Testis (tissue), 3 donors: ENCODE measurements around the gene HPGDS. TPM values are rescaled to one million over a fixed set of nuclear protein-coding genes. Genes with fewer than 3 reads are reported as not detected.

Source experiments
- DNase-seq: peaks from one replicate; pipeline ENCODE4 v3.0.0-alpha.2; 2019
- H3K27ac ChIP-seq, 2 donors: fragments of 200-600 bp; sonication (generic); one replicate each; pipeline ENCODE4 v1.5.1; 2019
- H3K27me3 ChIP-seq: fragments of 200-600 bp; sonication (generic); one replicate; pipeline ENCODE4 v1.5.1; 2019
- H3K36me3 ChIP-seq: fragments of 200-600 bp; sonication (generic); one replicate; pipeline ENCODE4 v1.5.1; 2017; ENCODE audit warnings: low read depth; ENCODE audit errors: missing control alignments
- H3K4me1 ChIP-seq: fragments of 200-600 bp; sonication (generic); one replicate; pipeline ENCODE4 v1.5.1; 2019
- H3K4me3 ChIP-seq, 2 donors: fragments of 200-600 bp; sonication (generic); one replicate each; pipeline ENCODE4 v1.5.1; 2017 to 2019
- H3K9me3 ChIP-seq: fragments of 200-600 bp; sonication (generic); one replicate; pipeline ENCODE4 v1.5.1; 2017
- CTCF ChIP-seq, 3 experiments: fragments of 450-650 bp in 2 of 3; fragments of 200-600 bp in 1 of 3; sonication (generic) in 1 of 3; IDR thresholded peaks; one replicate each; pipeline ENCODE4 v1.5.1; 2016 to 2019; ENCODE audit warnings: antibody characterized with exemption in 3 of 3, mild to moderate bottlenecking in 2 of 3, moderate library complexity in 1 of 3
- POLR2A ChIP-seq: fragments of 450-650 bp; IDR thresholded peaks from one replicate; pipeline ENCODE4 v1.6.1; 2017; ENCODE audit warnings: antibody characterized with exemption, mild to moderate bottlenecking, moderate library complexity
- WGBS, 2 donors: methylation state at CpG; one replicate each; pipeline ENCODE4 v1.1.5; 2018; 5-methylcytosine and 5-hydroxymethylcytosine counted together
- intact Hi-C: fragments of 100-400 bp; cut with DNase I; formaldehyde crosslinking; loops from one replicate; pipeline ENCODE4 v1.15.1; 2023; ENCODE audit warnings: low total_unique reads
- polyA plus RNA-seq: library from polyadenylated mRNA; stranded (reverse); fragments of 350-450 nt; fragmentation: Illumina TruSeq; extraction: RNeasy Lipid Tissue Mini Kit (QIAGEN cat#74804); gene quantifications from one replicate; pipeline ENCODE4 v1.2.3, GENCODE V29; 2014; ENCODE audit warnings: low read depth, low replicate concordance; ENCODE audit not compliant: insufficient read depth
- total RNA-seq, 2 donors: library from RNA; depleted of rRNA; stranded (reverse); fragments of >200 nt; gene quantifications; one replicate each; pipeline ENCODE4 v1.2.3, GENCODE V29; 2016

HPGDS gene
- total and polyA plus RNA-seq, 3 donors from 2014 or later = 0.39 to 1.7 (median 0.68) TPM

- Histone ChIP-seq H3K27me3 (no peaks in the 10 kb centered on the region), H3K9me3 (no peaks in the 10 kb centered on the region), H3K36me3 (no peaks in the 10 kb centered on the region), H3K27ac (no peak overlapping the region), H3K4me3 (no peak overlapping the region), H3K4me1 (no peaks in the 10 kb centered on the region)
- DNase-seq = no peak
- TF ChIP-seq POLR2A (no peak), CTCF (IDR thresholded peaks at IDR 0.05) (no peak)
- intact Hi-C loops = no loop called here
- WGBS, 2 donors = 89 to 90% methylated on average over 1 of the region's 1 CpG
Observed at GRCh38 chr4:94368459-94368858, 25.8 kb upstream of the HPGDS start.

GRCh38 chr4:94365304-94365703 lies 22.7 kb upstream of the HPGDS start:
- TF ChIP-seq CTCF (IDR thresholded peaks at IDR 0.05) (no peak), POLR2A (no peak)
- DNase-seq = no peak
- intact Hi-C loops = no loop called here
- Histone ChIP-seq H3K4me1 (no peaks in the 10 kb centered on the region), H3K4me3 (no peak overlapping the region), H3K27ac (no peak overlapping the region), H3K9me3 (no peaks in the 10 kb centered on the region), H3K27me3 (no peaks in the 10 kb centered on the region), H3K36me3 (no peaks in the 10 kb centered on the region)
- WGBS, 2 donors = 90 to 91% methylated on average over 1 of the region's 1 CpG

- no peak overlapping the region for H3K27ac ChIP-seq
- no peak overlapping the region for H3K4me3 ChIP-seq
- H3K9me3 ChIP-seq = no peaks in the 10 kb centered on the region
- no peak for DNase-seq
- H3K27me3 ChIP-seq = no peaks in the 10 kb centered on the region
- intact Hi-C loops = no loop called here
- no peak for TF ChIP-seq POLR2A
- no peak for TF ChIP-seq CTCF (IDR thresholded peaks at IDR 0.05)
- 72 to 77% methylated on average over 4 of the region's 4 CpGs for WGBS, 2 donors
- no peaks in the 10 kb centered on the region for H3K36me3 ChIP-seq
- no peaks in the 10 kb centered on the region for H3K4me1 ChIP-seq
Observed at GRCh38 chr4:94364527-94364926, 21.9 kb upstream of the HPGDS start.

- no peak overlapping the region for H3K4me3 ChIP-seq
- no peaks in the 10 kb centered on the region for H3K4me1 ChIP-seq
- DNase-seq = no peak
- WGBS, 2 donors = 77 to 86% methylated on average over 4 of the region's 4 CpGs
- no peak overlapping the region for H3K27ac ChIP-seq
- TF ChIP-seq CTCF (IDR thresholded peaks at IDR 0.05) = no peak
- no peak for TF ChIP-seq POLR2A
- no peaks in the 10 kb centered on the region for H3K36me3 ChIP-seq
- H3K27me3 ChIP-seq = no peaks in the 10 kb centered on the region
- H3K9me3 ChIP-seq = no peaks in the 10 kb centered on the region
- intact Hi-C loops = no loop called here
Observed at GRCh38 chr4:94363136-94363655, 20.6 kb upstream of the HPGDS start.

- intact Hi-C loops = no loop called here
Observed at GRCh38 chr4:94359838-94360237, 17.2 kb upstream of the HPGDS start.

More at GRCh38 chr4:94359838-94360237, 17.2 kb upstream of the HPGDS start:
- no peaks in the 10 kb centered on the region for H3K36me3 ChIP-seq
- no peak for DNase-seq
- no peak overlapping the region for H3K27ac ChIP-seq
- H3K9me3 ChIP-seq = no peaks in the 10 kb centered on the region
- WGBS, 2 donors = 70 to 80% methylated on average over 4 of the region's 4 CpGs
- no peak overlapping the region for H3K4me3 ChIP-seq
- H3K4me1 ChIP-seq = no peaks in the 10 kb centered on the region
- no peak for TF ChIP-seq POLR2A
- no peaks in the 10 kb centered on the region for H3K27me3 ChIP-seq
